ENCODE data around the gene GAL3ST2.
"Not testable (repeated sequence)": the region's sequence is repeated elsewhere in the genome, so short reads cannot be mapped to it uniquely, and the experiment has no call there.

The GAL3ST2 gene

DNA sequence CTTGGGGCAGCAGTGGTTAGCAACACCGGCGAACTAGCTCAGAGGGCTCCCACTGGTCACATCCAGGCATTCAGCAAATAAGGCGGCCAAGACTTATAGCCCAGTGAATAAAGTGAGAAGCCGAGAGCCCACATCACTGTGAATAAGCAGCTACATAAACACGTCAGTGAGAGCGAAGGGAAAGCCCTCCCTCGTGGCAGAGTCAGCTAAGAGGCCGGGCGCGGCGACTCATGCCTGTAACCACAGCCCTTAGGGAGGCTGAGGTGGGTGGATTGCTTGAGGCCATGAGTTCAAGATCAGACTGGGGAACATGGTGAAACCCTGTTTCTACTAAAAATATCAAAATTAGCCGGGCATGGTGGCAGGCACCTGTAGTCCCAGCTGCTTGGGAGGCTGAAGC lies 37.0 kb upstream of the GAL3ST2 start:
- TF ChIP-seq, protein P1, sequence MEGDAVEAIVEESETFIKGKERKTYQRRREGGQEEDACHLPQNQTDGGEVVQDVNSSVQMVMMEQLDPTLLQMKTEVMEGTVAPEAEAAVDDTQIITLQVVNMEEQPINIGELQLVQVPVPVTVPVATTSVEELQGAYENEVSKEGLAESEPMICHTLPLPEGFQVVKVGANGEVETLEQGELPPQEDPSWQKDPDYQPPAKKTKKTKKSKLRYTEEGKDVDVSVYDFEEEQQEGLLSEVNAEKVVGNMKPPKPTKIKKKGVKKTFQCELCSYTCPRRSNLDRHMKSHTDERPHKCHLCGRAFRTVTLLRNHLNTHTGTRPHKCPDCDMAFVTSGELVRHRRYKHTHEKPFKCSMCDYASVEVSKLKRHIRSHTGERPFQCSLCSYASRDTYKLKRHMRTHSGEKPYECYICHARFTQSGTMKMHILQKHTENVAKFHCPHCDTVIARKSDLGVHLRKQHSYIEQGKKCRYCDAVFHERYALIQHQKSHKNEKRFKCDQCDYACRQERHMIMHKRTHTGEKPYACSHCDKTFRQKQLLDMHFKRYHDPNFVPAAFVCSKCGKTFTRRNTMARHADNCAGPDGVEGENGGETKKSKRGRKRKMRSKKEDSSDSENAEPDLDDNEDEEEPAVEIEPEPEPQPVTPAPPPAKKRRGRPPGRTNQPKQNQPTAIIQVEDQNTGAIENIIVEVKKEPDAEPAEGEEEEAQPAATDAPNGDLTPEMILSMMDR (IDR thresholded peaks at IDR 0.05; ENCODE audit: low read depth, low read length, missing control alignments), result no peak
- no peak overlapping the region for H3K4me3 ChIP-seq (replicated peaks; ENCODE audit: low read depth, low read length)
- DNase-seq (ENCODE audit: extremely low read depth, low read depth), result no peak

DNA sequence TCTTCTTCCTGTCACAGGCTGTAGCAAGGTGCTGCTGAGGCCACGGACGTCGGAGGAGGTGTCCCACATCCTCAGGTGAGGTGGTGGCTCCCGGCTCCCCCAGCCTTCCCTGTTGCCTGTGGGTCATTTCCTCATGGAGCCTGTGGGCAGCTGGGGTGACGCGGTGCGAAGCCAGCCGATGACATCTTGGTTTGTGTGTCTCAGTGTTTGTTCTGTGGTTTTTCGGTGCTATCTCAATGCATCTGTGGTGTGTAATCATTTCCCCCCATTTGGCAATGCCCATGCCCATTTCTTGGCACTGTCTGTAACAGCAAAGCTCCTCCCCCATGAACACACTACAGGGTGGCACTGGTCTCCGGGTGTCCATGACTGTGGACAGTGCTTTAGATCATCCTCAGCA lies 35.6 kb upstream of the GAL3ST2 start:
- H3K4me3 ChIP-seq (replicated peaks; ENCODE audit: low read depth, low read length), result no peak overlapping the region
- TF ChIP-seq, protein P1 (IDR thresholded peaks at IDR 0.05; ENCODE audit: low read depth, low read length, missing control alignments), result no peak
- no peak for DNase-seq (ENCODE audit: extremely low read depth, low read depth)

DNA sequence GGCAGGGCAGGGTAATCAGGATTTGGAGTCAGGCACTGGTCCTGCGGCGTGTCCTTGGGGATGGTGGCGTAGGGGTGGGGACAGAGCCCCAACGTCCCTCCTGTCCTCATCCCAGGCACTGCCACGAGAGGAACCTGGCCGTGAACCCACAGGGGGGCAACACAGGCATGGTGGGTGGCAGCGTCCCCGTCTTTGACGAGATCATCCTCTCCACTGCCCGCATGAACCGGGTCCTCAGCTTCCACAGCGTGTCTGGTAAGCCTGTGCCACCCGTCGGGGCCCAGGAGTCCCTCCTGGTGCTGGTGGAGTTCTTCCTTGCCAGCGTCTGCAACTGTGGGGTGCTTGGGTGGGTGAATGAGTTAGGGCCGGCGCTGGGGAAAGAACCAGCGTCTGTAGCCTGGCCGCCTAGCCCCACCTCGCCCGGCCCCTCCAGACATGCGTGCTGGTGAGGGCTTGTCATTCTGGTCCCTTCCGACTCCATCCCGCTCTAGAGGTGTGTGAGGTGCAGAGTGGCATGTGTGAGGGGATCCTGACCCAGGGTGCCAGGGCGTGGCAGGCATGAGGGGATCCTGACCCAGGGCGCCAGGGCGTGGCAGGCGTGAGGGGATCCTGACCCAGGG lies 34.2 kb upstream of the GAL3ST2 start:
- no peak overlapping the region for H3K4me3 ChIP-seq (replicated peaks; ENCODE audit: low read depth, low read length)
- TF ChIP-seq, protein P1 (IDR thresholded peaks at IDR 0.05; ENCODE audit: low read depth, low read length, missing control alignments), result no peak
- no peak for DNase-seq (ENCODE audit: extremely low read depth, low read depth)

DNA sequence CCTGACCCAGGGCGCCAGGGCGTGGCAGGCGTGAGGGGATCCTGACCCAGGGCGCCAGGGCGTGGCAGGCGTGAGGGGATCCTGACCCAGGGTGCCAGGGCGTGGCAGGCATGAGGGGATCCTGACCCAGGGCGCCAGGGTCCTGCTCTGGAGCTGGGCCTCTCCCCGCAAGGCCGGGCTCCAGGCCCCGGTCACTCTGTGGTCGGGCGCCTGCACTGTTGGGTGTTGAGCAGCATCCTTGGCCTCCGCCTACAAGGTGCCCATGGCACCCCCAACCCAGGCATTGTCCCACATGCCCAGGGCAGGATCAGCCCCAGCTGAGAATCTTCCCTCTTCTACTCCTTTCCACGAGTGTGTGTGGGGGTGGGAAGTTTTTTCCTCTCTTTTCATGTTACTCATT lies 33.6 kb upstream of the GAL3ST2 start:
- DNase-seq (ENCODE audit: extremely low read depth, low read depth); H3K4me3 ChIP-seq (replicated peaks; ENCODE audit: low read depth, low read length): not testable (repeated sequence)

DNA sequence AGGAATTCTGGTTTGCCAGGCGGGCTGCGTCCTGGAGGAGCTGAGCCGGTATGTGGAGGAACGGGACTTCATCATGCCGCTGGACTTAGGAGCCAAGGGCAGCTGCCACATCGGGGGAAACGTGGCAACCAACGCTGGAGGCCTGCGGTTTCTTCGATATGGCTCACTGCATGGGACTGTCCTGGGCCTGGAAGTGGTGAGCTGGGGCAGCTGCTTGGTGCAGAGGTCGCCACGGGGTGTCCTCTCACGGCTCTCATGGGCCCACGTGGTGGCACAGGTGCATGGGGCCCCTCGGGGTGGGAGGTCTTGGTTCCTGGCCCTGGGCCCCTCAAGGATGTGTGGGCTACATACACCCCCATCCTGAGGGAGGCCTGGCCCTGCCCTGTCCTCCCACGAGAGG lies 33.0 kb upstream of the GAL3ST2 start:
- H3K4me3 ChIP-seq (replicated peaks; ENCODE audit: low read depth, low read length), result no peak overlapping the region
- DNase-seq (ENCODE audit: extremely low read depth, low read depth), result no peak

DNA sequence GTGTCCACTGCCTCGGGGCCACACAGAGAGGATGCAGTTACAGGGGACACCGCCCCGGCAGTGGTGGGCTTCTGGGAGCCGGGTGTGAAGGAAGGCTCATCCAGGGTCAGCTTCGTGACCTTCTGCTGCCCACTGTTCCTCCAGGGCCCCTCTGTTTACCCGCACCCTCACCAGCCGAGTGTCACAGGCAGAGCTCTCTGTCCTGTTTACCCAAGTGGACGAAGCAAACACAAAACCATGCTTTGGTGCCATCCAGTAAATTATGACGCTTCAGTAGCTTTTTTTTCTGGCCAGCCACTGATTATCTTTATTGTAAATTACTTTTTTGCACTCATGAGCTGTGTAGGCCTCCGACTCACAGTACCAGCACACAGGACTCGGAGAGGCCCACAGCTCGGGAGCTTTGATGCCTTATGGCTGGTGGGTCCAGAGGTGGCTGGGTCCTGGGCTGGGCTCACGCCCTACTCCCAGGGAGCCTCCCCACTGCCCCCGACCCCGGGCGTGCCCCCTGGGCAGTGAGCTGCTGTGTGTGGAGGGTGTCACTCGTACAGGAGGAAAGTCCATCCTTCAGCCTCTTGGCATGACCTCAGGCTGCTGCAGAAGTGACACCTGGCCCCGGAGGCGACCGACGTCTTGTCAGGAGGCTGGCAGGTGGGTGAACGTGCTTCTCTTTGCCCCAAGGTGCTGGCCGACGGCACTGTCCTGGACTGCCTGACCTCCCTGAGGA lies 32.4 kb upstream of the GAL3ST2 start:
- H3K4me3 ChIP-seq (replicated peaks; ENCODE audit: low read depth, low read length), result no peak overlapping the region
- TF ChIP-seq, protein P1 (IDR thresholded peaks at IDR 0.05; ENCODE audit: low read depth, low read length, missing control alignments), result no peak
- DNase-seq (ENCODE audit: extremely low read depth, low read depth), result no peak

More for the DNA sequence above, 33.0 kb upstream of the GAL3ST2 start:
- TF ChIP-seq, protein P1 (IDR thresholded peaks at IDR 0.05; ENCODE audit: low read depth, low read length, missing control alignments), result no peak

DNA sequence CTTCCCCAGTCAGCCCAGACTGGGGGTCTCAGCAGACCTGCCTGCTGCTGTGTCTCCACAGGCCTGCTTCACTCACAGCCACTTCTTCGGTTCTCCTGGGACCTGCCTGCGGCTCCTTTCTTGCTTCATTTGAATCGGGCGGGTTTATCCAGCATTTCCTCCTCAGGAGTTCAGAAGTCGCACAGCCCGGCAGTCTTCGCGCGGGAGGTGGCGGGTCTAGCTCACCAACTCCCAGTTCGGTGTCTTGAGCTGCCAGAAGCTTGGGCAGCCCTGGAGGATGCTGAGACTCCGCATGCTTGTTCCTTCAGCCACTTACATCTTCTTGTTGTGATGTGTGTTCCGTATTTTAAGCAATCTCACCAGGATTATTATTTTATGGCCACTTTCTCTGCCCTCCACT lies 31.3 kb upstream of the GAL3ST2 start:
- no peak for DNase-seq (ENCODE audit: extremely low read depth, low read depth)
- TF ChIP-seq, protein P1 (IDR thresholded peaks at IDR 0.05; ENCODE audit: low read depth, low read length, missing control alignments), result no peak
- H3K4me3 ChIP-seq (replicated peaks; ENCODE audit: low read depth, low read length), result no peak overlapping the region
